K562 (cell line): ENCODE data around the gene PLPPR2. TPM values are rescaled to one million over a fixed set of nuclear protein-coding genes. Genes with fewer than 3 reads are reported as not detected.
A peak's percentile ranks its signal among the peaks of the same experiment; 100 is the strongest.

ENCODE experiments used
- BCLAF1 ChIP-seq, 2 experiments: fragments of 450-650 bp in 1 of 2; IDR thresholded peaks; 2 replicates each; pipeline ENCODE4 v1.6.1; 2011 to 2017; ENCODE audit warnings: low read depth in 2 of 2, antibody characterized with exemption in 1 of 2, borderline replicate concordance in 1 of 2, low read length in 1 of 2, mild to moderate bottlenecking in 1 of 2, mixed read lengths in 1 of 2; ENCODE audit not compliant: control insufficient read depth in 1 of 2
- CCAR2 ChIP-seq: fragments of 200-400 bp; formaldehyde crosslinking; IDR thresholded peaks from 2 replicates; pipeline ENCODE4 v1.6.1; 2017; ENCODE audit warnings: mild to moderate bottlenecking, low read depth, low read length
- ESRRA ChIP-seq: fragments of 450-650 bp; IDR thresholded peaks from 2 replicates; pipeline ENCODE4 v1.6.1; 2014; ENCODE audit warnings: low read depth, mild to moderate bottlenecking, moderate library complexity, borderline replicate concordance
- NCOA1 ChIP-seq: fragments of 450-650 bp; IDR thresholded peaks from 2 replicates; pipeline ENCODE4 v1.6.1; 2016; ENCODE audit warnings: low read depth
- NFYB ChIP-seq: IDR thresholded peaks from 2 replicates; pipeline ENCODE4 v1.6.1; 2011; ENCODE audit warnings: mild to moderate bottlenecking, moderate library complexity; ENCODE audit not compliant: insufficient read length; ENCODE audit errors: extremely low read depth
- NONO ChIP-seq, 2 experiments: fragments of 200-400 bp in 1 of 2; fragments of 450-650 bp in 1 of 2; formaldehyde crosslinking in 1 of 2; IDR thresholded peaks; 2 replicates each; pipeline ENCODE4 v1.6.1; 2017; ENCODE audit warnings: low read depth in 2 of 2, mild to moderate bottlenecking in 2 of 2, moderate library complexity in 2 of 2, low read length in 1 of 2
- PYGO2 ChIP-seq: fragments of 450-650 bp; IDR thresholded peaks from 2 replicates; pipeline ENCODE4 v1.6.1; 2016; ENCODE audit warnings: mild to moderate bottlenecking, missing genetic modification characterization, moderate library complexity, missing compliant biosample characterization
- RBFOX2 ChIP-seq: fragments of 200-400 bp; formaldehyde crosslinking; IDR thresholded peaks from 2 replicates; pipeline ENCODE4 v1.6.1; 2017; ENCODE audit warnings: low read depth, mild to moderate bottlenecking, low read length, moderate library complexity
- RBM25 ChIP-seq: fragments of 200-400 bp; formaldehyde crosslinking; IDR thresholded peaks from 2 replicates; pipeline ENCODE4 v1.6.1; 2018; ENCODE audit warnings: low read length, low read depth, moderate library complexity; ENCODE audit not compliant: severe bottlenecking
- RFX1 ChIP-seq: fragments of 450-650 bp; IDR thresholded peaks from 2 replicates; pipeline ENCODE4 v1.6.1; 2016; ENCODE audit warnings: mild to moderate bottlenecking, moderate library complexity
- SMAD1 ChIP-seq: fragments of 150-350 bp; IDR thresholded peaks from 2 replicates; pipeline ENCODE4 v1.6.1; 2014; ENCODE audit warnings: low read length, low read depth; ENCODE audit not compliant: partially characterized antibody
- SRSF7 ChIP-seq: fragments of 200-400 bp; formaldehyde crosslinking; optimal IDR thresholded peaks from 2 replicates; pipeline ENCODE3; 2017; ENCODE audit warnings: mild to moderate bottlenecking, low read depth, low read length
- ZFP36 ChIP-seq: fragments of 150-350 bp; IDR thresholded peaks from 2 replicates; pipeline ENCODE4 v1.6.1; 2018; ENCODE audit warnings: low read length, low read depth; ENCODE audit not compliant: partially characterized antibody
- polyA plus RNA-seq, 8 experiments: library from polyadenylated mRNA; depleted of rRNA in 4 of 8; stranded (reverse) in 5 of 8; unstranded in 3 of 8; fragments of >200 nt; fragmentation: Nextera tagmentation in 2 of 8; fragmentation: Illumina TruSeq in 1 of 8; extraction: Ambion mirVana in 2 of 8; extraction: Trizol in 1 of 8; gene quantifications; 2 replicates each; pipeline versions ENCODE4 v1.2.1 to v1.2.3, GENCODE V29; 2011 to 2014; ENCODE audit warnings: inconsistent platforms in 1 of 8, missing spikeins in 1 of 8
- total RNA-seq, 7 experiments: library from RNA; depleted of rRNA in 6 of 7; stranded (reverse); fragments of >200 nt in 6 of 7; fragmentation: Illumina TruSeq in 2 of 7; extraction: Trizol in 2 of 7; gene quantifications; 2 replicates each; pipeline versions ENCODE4 v1.2.1 to v1.2.3, GENCODE V29; 2011 to 2021; ENCODE audit warnings: low replicate concordance in 1 of 7
- TF ChIP-seq, protein P1 (sequence below): fragments of 250-450 bp; sonication (Bioruptor Pico); IDR thresholded peaks from 2 replicates; pipeline ENCODE4 v1.4.0; 2020; ENCODE audit warnings: mild to moderate bottlenecking
- TF ChIP-seq, protein P2 (sequence below): sonication (generic); formaldehyde crosslinking; IDR thresholded peaks from 2 replicates; pipeline ENCODE4 v1.8.1; 2022; ENCODE audit warnings: missing genetic modification reagents
- TF ChIP-seq, protein P3 (sequence below): fragments of 450-650 bp; IDR thresholded peaks from 2 replicates; pipeline ENCODE4 v1.6.1; 2017; ENCODE audit warnings: antibody characterized with exemption, mild to moderate bottlenecking

PLPPR2 gene
- total and polyA plus RNA-seq, 9 of the 15 experiments (the other 6 are each of a cell fraction or from before 2014, with no cell fraction given): 0.49 to 15.9 (median 3.4) TPM

- TF ChIP-seq BCLAF1 (IDR thresholded peaks at IDR 0.05; ENCODE audit: borderline replicate concordance in 1 of 2, control insufficient read depth in 1 of 2, low read depth in 2 of 2, low read length in 1 of 2): no peak
- no peak for TF ChIP-seq PYGO2 (tag)
- TF ChIP-seq, protein P1, sequence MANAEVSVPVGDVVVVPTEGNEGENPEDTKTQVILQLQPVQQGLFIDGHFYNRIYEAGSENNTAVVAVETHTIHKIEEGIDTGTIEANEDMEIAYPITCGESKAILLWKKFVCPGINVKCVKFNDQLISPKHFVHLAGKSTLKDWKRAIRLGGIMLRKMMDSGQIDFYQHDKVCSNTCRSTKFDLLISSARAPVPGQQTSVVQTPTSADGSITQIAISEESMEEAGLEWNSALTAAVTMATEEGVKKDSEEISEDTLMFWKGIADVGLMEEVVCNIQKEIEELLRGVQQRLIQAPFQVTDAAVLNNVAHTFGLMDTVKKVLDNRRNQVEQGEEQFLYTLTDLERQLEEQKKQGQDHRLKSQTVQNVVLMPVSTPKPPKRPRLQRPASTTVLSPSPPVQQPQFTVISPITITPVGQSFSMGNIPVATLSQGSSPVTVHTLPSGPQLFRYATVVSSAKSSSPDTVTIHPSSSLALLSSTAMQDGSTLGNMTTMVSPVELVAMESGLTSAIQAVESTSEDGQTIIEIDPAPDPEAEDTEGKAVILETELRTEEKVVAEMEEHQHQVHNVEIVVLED: no peak
- no peak for TF ChIP-seq RBFOX2
- TF ChIP-seq SMAD1: no peak
- TF ChIP-seq SRSF7: no peak
- no peak for TF ChIP-seq RBM25
- TF ChIP-seq, protein P2, sequence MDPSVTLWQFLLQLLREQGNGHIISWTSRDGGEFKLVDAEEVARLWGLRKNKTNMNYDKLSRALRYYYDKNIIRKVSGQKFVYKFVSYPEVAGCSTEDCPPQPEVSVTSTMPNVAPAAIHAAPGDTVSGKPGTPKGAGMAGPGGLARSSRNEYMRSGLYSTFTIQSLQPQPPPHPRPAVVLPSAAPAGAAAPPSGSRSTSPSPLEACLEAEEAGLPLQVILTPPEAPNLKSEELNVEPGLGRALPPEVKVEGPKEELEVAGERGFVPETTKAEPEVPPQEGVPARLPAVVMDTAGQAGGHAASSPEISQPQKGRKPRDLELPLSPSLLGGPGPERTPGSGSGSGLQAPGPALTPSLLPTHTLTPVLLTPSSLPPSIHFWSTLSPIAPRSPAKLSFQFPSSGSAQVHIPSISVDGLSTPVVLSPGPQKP (CRISPR knock-in tag): no peak
- TF ChIP-seq NCOA1: no peak
- TF ChIP-seq ESRRA: peak; percentile 79
- TF ChIP-seq NFYB: no peak
- no peak for TF ChIP-seq CCAR2
- TF ChIP-seq, protein P3, sequence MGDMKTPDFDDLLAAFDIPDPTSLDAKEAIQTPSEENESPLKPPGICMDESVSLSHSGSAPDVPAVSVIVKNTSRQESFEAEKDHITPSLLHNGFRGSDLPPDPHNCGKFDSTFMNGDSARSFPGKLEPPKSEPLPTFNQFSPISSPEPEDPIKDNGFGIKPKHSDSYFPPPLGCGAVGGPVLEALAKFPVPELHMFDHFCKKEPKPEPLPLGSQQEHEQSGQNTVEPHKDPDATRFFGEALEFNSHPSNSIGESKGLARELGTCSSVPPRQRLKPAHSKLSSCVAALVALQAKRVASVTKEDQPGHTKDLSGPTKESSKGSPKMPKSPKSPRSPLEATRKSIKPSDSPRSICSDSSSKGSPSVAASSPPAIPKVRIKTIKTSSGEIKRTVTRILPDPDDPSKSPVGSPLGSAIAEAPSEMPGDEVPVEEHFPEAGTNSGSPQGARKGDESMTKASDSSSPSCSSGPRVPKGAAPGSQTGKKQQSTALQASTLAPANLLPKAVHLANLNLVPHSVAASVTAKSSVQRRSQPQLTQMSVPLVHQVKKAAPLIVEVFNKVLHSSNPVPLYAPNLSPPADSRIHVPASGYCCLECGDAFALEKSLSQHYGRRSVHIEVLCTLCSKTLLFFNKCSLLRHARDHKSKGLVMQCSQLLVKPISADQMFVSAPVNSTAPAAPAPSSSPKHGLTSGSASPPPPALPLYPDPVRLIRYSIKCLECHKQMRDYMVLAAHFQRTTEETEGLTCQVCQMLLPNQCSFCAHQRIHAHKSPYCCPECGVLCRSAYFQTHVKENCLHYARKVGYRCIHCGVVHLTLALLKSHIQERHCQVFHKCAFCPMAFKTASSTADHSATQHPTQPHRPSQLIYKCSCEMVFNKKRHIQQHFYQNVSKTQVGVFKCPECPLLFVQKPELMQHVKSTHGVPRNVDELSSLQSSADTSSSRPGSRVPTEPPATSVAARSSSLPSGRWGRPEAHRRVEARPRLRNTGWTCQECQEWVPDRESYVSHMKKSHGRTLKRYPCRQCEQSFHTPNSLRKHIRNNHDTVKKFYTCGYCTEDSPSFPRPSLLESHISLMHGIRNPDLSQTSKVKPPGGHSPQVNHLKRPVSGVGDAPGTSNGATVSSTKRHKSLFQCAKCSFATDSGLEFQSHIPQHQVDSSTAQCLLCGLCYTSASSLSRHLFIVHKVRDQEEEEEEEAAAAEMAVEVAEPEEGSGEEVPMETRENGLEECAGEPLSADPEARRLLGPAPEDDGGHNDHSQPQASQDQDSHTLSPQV: no peak
- TF ChIP-seq NONO (IDR thresholded peaks at IDR 0.05; ENCODE audit: low read depth in 2 of 2, low read length in 1 of 2): no peak
- no peak for TF ChIP-seq ZFP36
- TF ChIP-seq RFX1: no peak
Measured at GRCh38 chr19:11404588-11405222, 49.5 kb downstream of the PLPPR2 start (continued).
